PFSK-1 (cell line): ENCODE data around the gene CYSTM1.

Experiments used
- FOXP2 ChIP-seq: optimal IDR thresholded peaks from 2 replicates; pipeline ENCODE3; 2011; ENCODE audit warnings: borderline replicate concordance, control low read depth, inconsistent platforms; ENCODE audit not compliant: insufficient read depth; ENCODE audit errors: extremely low read length, extremely low read depth
- POLR2AphosphoS5 ChIP-seq: IDR thresholded peaks from 2 replicates; pipeline ENCODE4 v1.6.1; 2012; ENCODE audit warnings: low read depth, mild to moderate bottlenecking, control low read depth, low read length, moderate library complexity
- REST ChIP-seq, 2 experiments: IDR thresholded peaks; 2 replicates each; pipeline versions ENCODE4 v1.6.1 to v1.8.0; 2011 to 2012; ENCODE audit warnings: low read depth in 2 of 2, low read length in 2 of 2, control low read depth in 1 of 2, inconsistent platforms in 1 of 2, mild to moderate bottlenecking in 1 of 2, moderate library complexity in 1 of 2; ENCODE audit not compliant: insufficient read depth in 1 of 2
- SIN3A ChIP-seq: IDR thresholded peaks from 2 replicates; pipeline ENCODE4 v1.6.1; 2012; ENCODE audit warnings: mild to moderate bottlenecking, low read length, moderate library complexity, borderline replicate concordance; ENCODE audit not compliant: insufficient read depth
- TAF1 ChIP-seq: IDR thresholded peaks from 2 replicates; pipeline ENCODE4 v1.6.1; 2012; ENCODE audit warnings: low read length, control low read depth, borderline replicate concordance; ENCODE audit not compliant: insufficient read depth

The CYSTM1 gene

GRCh38 chr5:140242099-140242498 lies 67.1 kb downstream of the CYSTM1 start:
- TF ChIP-seq POLR2AphosphoS5: no peak
- no peak for TF ChIP-seq FOXP2
- no peak for TF ChIP-seq REST (IDR thresholded peaks at IDR 0.05; ENCODE audit: insufficient read depth in 1 of 2, low read depth in 2 of 2, low read length in 2 of 2)
- TF ChIP-seq SIN3A: no peak
- TF ChIP-seq TAF1: no peak

- TF ChIP-seq TAF1 (no peak), FOXP2 (no peak), REST (IDR thresholded peaks at IDR 0.05; ENCODE audit: insufficient read depth in 1 of 2, low read depth in 2 of 2, low read length in 2 of 2) (no peak), SIN3A (no peak), POLR2AphosphoS5 (no peak)
These were observed 68.0 kb downstream of the CYSTM1 start for GRCh38 chr5:140242890-140243585.

- TF ChIP-seq POLR2AphosphoS5 (no peak), FOXP2 (no peak), TAF1 (no peak), SIN3A (no peak), REST (IDR thresholded peaks at IDR 0.05; ENCODE audit: insufficient read depth in 1 of 2, low read depth in 2 of 2, low read length in 2 of 2) (no peak)
These were observed 68.8 kb downstream of the CYSTM1 start for GRCh38 chr5:140243706-140244250.

- TF ChIP-seq FOXP2 (peak; percentile 57), SIN3A (peak; percentile 86; the same call in 1 of the 2 replicates), POLR2AphosphoS5 (no peak), TAF1 (no peak)
These were observed 69.6 kb downstream of the CYSTM1 start for GRCh38 chr5:140244525-140245025.

GRCh38 chr5:140245341-140245740 lies 70.4 kb downstream of the CYSTM1 start:
- TF ChIP-seq SIN3A (0 out of 2 replicates have a peak, but pooled peaks have one; percentile 17), POLR2AphosphoS5 (no peak)

GRCh38 chr5:140245926-140246325 lies 70.9 kb downstream of the CYSTM1 start:
- no peak for TF ChIP-seq TAF1
